GM21717 (cell line): Measurements from ENCODE around the gene ADGRG6.

ENCODE experiments used
- ATAC-seq: cut with Tn5 transposase; IDR thresholded peaks from one replicate; pipeline ENCODE4 v1.9.1; 2021; ENCODE audit warnings: mild to moderate bottlenecking, moderate library complexity; ENCODE audit not compliant: unreplicated experiment

ADGRG6 gene

GRCh38 chr6:142320366-142320765, 18.6 kb downstream of the ADGRG6 start:
- ATAC-seq, result no peak

- ATAC-seq, result no peak
Measured at GRCh38 chr6:142321451-142321850, 19.6 kb downstream of the ADGRG6 start.

GRCh38 chr6:142322066-142322465, 20.3 kb downstream of the ADGRG6 start:
- no peak for ATAC-seq

GRCh38 chr6:142322504-142323198, 20.8 kb downstream of the ADGRG6 start:
- ATAC-seq, result no peak

- no peak for ATAC-seq
Measured at GRCh38 chr6:142323377-142323776, 21.6 kb downstream of the ADGRG6 start.

- ATAC-seq, result no peak
Measured at GRCh38 chr6:142324111-142324510, 22.3 kb downstream of the ADGRG6 start.

GRCh38 chr6:142325111-142325510, 23.3 kb downstream of the ADGRG6 start:
- ATAC-seq, result no peak

GRCh38 chr6:142326540-142326939, 24.7 kb downstream of the ADGRG6 start:
- ATAC-seq, result no peak

GRCh38 chr6:142328070-142328469, 26.3 kb downstream of the ADGRG6 start:
- ATAC-seq, result no peak

- no peak for ATAC-seq
Measured at GRCh38 chr6:142329486-142330113, 27.8 kb downstream of the ADGRG6 start.

GRCh38 chr6:142331075-142331551, 29.3 kb downstream of the ADGRG6 start:
- ATAC-seq, result no peak

- no peak for ATAC-seq
Measured at GRCh38 chr6:142331601-142332000, 29.8 kb downstream of the ADGRG6 start.

GRCh38 chr6:142332393-142333098, 30.7 kb downstream of the ADGRG6 start:
- ATAC-seq, result no peak

GRCh38 chr6:142333431-142333830, 31.6 kb downstream of the ADGRG6 start:
- ATAC-seq, result no peak

GRCh38 chr6:142334294-142334693, 32.5 kb downstream of the ADGRG6 start:
- no peak for ATAC-seq

GRCh38 chr6:142335415-142335814, 33.6 kb downstream of the ADGRG6 start:
- ATAC-seq, result no peak

- no peak for ATAC-seq
Measured at GRCh38 chr6:142336183-142336582, 34.4 kb downstream of the ADGRG6 start.

GRCh38 chr6:142336787-142337186, 35.0 kb downstream of the ADGRG6 start:
- ATAC-seq, result no peak

- ATAC-seq, result no peak
Measured at GRCh38 chr6:142339113-142339512, 37.3 kb downstream of the ADGRG6 start.

- no peak for ATAC-seq
Measured at GRCh38 chr6:142339968-142340658, 38.3 kb downstream of the ADGRG6 start.

- ATAC-seq, result no peak
Measured at GRCh38 chr6:142341855-142342330, 40.1 kb downstream of the ADGRG6 start.
